Measurements from ENCODE around the gene ZAP70. TPM values are rescaled to one million over a fixed set of nuclear protein-coding genes. Genes with fewer than 3 reads are reported as not detected.

The ZAP70 gene
- polyA plus RNA-seq (2013, experiment 1 of 2) = 0.48 TPM
- polyA plus RNA-seq (2013, experiment 2 of 2) = 0.74 TPM

DNA sequence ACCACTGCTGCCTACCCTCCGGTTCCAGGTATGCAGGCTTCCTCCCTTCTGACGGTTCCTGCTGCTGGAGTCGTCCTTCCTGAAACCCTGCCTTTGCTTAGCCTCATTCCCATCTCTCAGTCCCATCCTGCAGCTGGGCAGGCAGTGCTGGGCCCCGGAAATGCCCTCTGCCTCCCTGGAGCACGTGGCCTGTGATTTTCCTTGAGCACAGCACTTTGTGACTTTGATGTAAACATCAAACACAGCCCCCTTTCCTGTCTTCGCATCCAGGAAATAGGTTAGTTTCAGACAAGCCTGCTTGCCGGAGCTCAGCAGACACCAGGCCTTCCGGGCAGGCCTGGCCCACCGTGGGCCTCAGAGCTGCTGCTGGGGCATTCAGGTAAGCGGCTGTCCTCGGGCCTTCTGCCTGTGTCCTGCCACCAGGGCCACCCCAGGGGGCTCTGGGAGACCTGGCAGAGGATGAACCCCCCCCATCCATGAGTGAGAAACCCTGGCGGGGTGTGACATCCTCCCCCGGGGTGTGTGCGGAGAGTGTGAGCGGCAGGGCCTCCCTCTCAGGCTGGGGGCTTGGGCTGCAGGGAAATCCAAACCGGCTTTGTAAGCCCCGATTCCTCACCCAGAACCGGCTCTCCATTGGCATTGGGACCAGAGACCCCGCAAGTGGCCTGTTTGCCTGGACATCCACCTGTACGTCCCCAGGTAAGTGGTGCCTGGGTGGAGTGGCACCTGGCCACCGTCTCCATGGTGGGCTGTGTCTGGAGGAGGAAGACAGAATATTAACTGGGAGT is at the start of gene ZAP70:
Gene ZAP70, plus strand, starts transcription at position 281 of the 788 bp plus-strand sequence. CDS start 10,461 bp downstream, outside the sequence.
- Histone ChIP-seq H3K18ac (ENCODE audit: low read depth in 1 of 2, low read length in 2 of 2) (peak within 1 kb of the TSS; percentile 57 to 72), H2BK12ac (ENCODE audit: low read length in 2 of 2) (peak within 1 kb of the TSS in 1 of 2 experiments; percentile 79), H3K9me3 (ENCODE audit: control insufficient read depth, low read length) (no peaks in the 10 kb centered on the region), H3K23ac (ENCODE audit: low read length in 2 of 2) (no peak within 1 kb of the TSS), H2AFZ (ENCODE audit: low read depth, low read length) (peak within 1 kb of the TSS; percentile 87), H3K27ac (ENCODE audit: low read length, poor library complexity, severe bottlenecking) (no peak within 1 kb of the TSS), H3K4me3 (ENCODE audit: insufficient read depth in 1 of 2, low read depth in 1 of 2, low read length in 2 of 2) (no peak within 1 kb of the TSS), H3K9ac (ENCODE audit: low read length) (no peak within 1 kb of the TSS), H3K36me3 (ENCODE audit: control insufficient read depth in 1 of 2, insufficient read depth in 2 of 2, low read depth in 1 of 2, low read length in 2 of 2) (no peaks in the 10 kb centered on the region), H2BK120ac (ENCODE audit: low read depth, low read length) (peak within 1 kb of the TSS; percentile 55), H2BK5ac (ENCODE audit: low read depth, low read length, poor library complexity, severe bottlenecking) (no peak within 1 kb of the TSS), H3K27me3 (ENCODE audit: control insufficient read depth in 1 of 2, insufficient read depth in 1 of 2, low read length in 2 of 2) (peaks cover 25 to 57% of the 10 kb centered on the region in 2 experiments), H2BK15ac (ENCODE audit: low read depth, poor library complexity, severe bottlenecking) (peak within 1 kb of the TSS; percentile 49), H3K4me2 (ENCODE audit: low read length, poor library complexity, severe bottlenecking) (no peak within 1 kb of the TSS), H3K4ac (ENCODE audit: low read depth in 1 of 2, low read length in 2 of 2) (peak within 1 kb of the TSS; percentile 56 to 81), H4K91ac (ENCODE audit: low read length) (peak within 1 kb of the TSS; percentile 96), H3K14ac (ENCODE audit: low read length in 2 of 2) (peak within 1 kb of the TSS in 1 of 2 experiments; percentile 79), H2AK5ac (ENCODE audit: low read length, severe bottlenecking) (no peak within 1 kb of the TSS), H3K79me1 (replicated peaks; ENCODE audit: low read length, poor library complexity, severe bottlenecking) (no peaks in the 10 kb centered on the region), H4K8ac (ENCODE audit: low read length) (peak within 1 kb of the TSS; percentile 96), H3K4me1 (ENCODE audit: control insufficient read depth, insufficient read depth, low read depth, low read length) (peaks cover 2% of the 10 kb centered on the region)
- WGBS = 59% methylated on average over 21 of the region's 21 CpGs
- no peak for DNase-seq

GRCh38 chr2:97663626-97663961 is 49.8 kb upstream of the ZAP70 start:
- peaks cover 17% of the 10 kb centered on the region for H3K79me1 ChIP-seq (replicated peaks; ENCODE audit: low read length, poor library complexity, severe bottlenecking)
- no peak overlapping the region for H4K91ac ChIP-seq (ENCODE audit: low read length)
- H3K4me2 ChIP-seq (ENCODE audit: low read length, poor library complexity, severe bottlenecking) = peak overlapping the region; percentile 70
- peak overlapping the region; percentile 96 for H3K27ac ChIP-seq (ENCODE audit: low read length, poor library complexity, severe bottlenecking)
- peak overlapping the region; percentile 95 for H2BK5ac ChIP-seq (ENCODE audit: low read depth, low read length, poor library complexity, severe bottlenecking)
- H3K27me3 ChIP-seq (ENCODE audit: control insufficient read depth in 1 of 2, insufficient read depth in 1 of 2, low read length in 2 of 2) = no peaks in the 10 kb centered on the region
- peaks cover 26% of the 10 kb centered on the region for H3K4me1 ChIP-seq (ENCODE audit: control insufficient read depth, insufficient read depth, low read depth, low read length)
- H2BK15ac ChIP-seq (ENCODE audit: low read depth, poor library complexity, severe bottlenecking) = peak overlapping the region; percentile 99
- peak overlapping the region; percentile 92 for H3K9ac ChIP-seq (ENCODE audit: low read length)
- peak overlapping the region; percentile 76 to 88 for H3K4me3 ChIP-seq (ENCODE audit: insufficient read depth in 1 of 2, low read depth in 1 of 2, low read length in 2 of 2)
- WGBS = 2% methylated on average over 32 of the region's 46 CpGs
- no peaks in the 10 kb centered on the region for H3K9me3 ChIP-seq (ENCODE audit: control insufficient read depth, low read length)
- no peak for DNase-seq
- H3K4ac ChIP-seq (ENCODE audit: low read depth in 1 of 2, low read length in 2 of 2) = peak overlapping the region; percentile 21 to 24
- peaks cover 7 to 18% of the 10 kb centered on the region in 2 experiments for H3K36me3 ChIP-seq (ENCODE audit: control insufficient read depth in 1 of 2, insufficient read depth in 2 of 2, low read depth in 1 of 2, low read length in 2 of 2)
- no peak overlapping the region for H2AK5ac ChIP-seq (ENCODE audit: low read length, severe bottlenecking)
- H2AFZ ChIP-seq (ENCODE audit: low read depth, low read length) = peak overlapping the region; percentile 64
- H3K23ac ChIP-seq (ENCODE audit: low read length in 2 of 2) = no peak overlapping the region
- H3K18ac ChIP-seq (ENCODE audit: low read depth in 1 of 2, low read length in 2 of 2) = peak overlapping the region; percentile 75 to 82
- H2BK120ac ChIP-seq (ENCODE audit: low read depth, low read length) = peak overlapping the region; percentile 96
- no peak overlapping the region for H2BK12ac ChIP-seq (ENCODE audit: low read length in 2 of 2)
- H4K8ac ChIP-seq (ENCODE audit: low read length) = no peak overlapping the region
- no peak overlapping the region for H3K14ac ChIP-seq (ENCODE audit: low read length in 2 of 2)

GRCh38 chr2:97663962-97664635 is 49.3 kb upstream of the ZAP70 start, which contains the start of gene ACTR1B:
Gene ACTR1B, minus strand, starts transcription at chr2:97664044. Its CDS starts 154 bp downstream, at chr2:97663890.
- H3K14ac ChIP-seq (ENCODE audit: low read length in 2 of 2) = peak within 1 kb of the TSS in 1 of 2 experiments; percentile 2

DNA sequence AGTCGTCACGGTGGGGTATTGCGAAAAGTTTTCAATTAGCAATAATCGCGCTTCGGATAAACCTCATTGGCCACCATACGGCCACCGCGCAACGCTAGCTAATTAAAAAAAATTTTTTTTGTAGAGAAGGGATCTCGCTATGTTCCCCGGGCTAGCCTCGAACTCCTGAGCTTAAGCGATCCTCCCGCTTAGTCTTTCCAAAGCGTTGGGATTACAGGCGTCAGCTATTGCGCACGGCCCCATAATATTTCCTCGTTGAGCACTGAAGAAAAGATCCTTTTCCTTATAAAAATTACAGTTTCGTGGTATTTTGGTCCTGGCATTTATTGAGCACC is 48.8 kb upstream of the ZAP70 start:
- H3K14ac ChIP-seq (ENCODE audit: low read length in 2 of 2) = no peak overlapping the region
- no peak overlapping the region for H4K91ac ChIP-seq (ENCODE audit: low read length)
- H4K8ac ChIP-seq (ENCODE audit: low read length) = no peak overlapping the region
- 14% methylated on average over 21 of the region's 21 CpGs for WGBS
- no peak overlapping the region for H2AK5ac ChIP-seq (ENCODE audit: low read length, severe bottlenecking)
- H3K27ac ChIP-seq (ENCODE audit: low read length, poor library complexity, severe bottlenecking) = peak overlapping the region; percentile 98
- no peak overlapping the region for H2BK120ac ChIP-seq (ENCODE audit: low read depth, low read length)
- H3K9ac ChIP-seq (ENCODE audit: low read length) = peak overlapping the region; percentile 97
- no peak overlapping the region for H2BK15ac ChIP-seq (ENCODE audit: low read depth, poor library complexity, severe bottlenecking)
- peaks cover 0 to 8% of the 10 kb centered on the region in 2 experiments for H3K36me3 ChIP-seq (ENCODE audit: control insufficient read depth in 1 of 2, insufficient read depth in 2 of 2, low read depth in 1 of 2, low read length in 2 of 2)
- H3K27me3 ChIP-seq (ENCODE audit: control insufficient read depth in 1 of 2, insufficient read depth in 1 of 2, low read length in 2 of 2) = no peaks in the 10 kb centered on the region
- H3K4me1 ChIP-seq (ENCODE audit: control insufficient read depth, insufficient read depth, low read depth, low read length) = peaks cover 26% of the 10 kb centered on the region
- H3K4me3 ChIP-seq (ENCODE audit: insufficient read depth in 1 of 2, low read depth in 1 of 2, low read length in 2 of 2) = peak overlapping the region; percentile 72 to 88
- DNase-seq = no peak
- H2BK5ac ChIP-seq (ENCODE audit: low read depth, low read length, poor library complexity, severe bottlenecking) = no peak overlapping the region
- peak overlapping the region; percentile 80 for H3K4me2 ChIP-seq (ENCODE audit: low read length, poor library complexity, severe bottlenecking)
- H2BK12ac ChIP-seq (ENCODE audit: low read length in 2 of 2) = no peak overlapping the region
- no peak overlapping the region for H2AFZ ChIP-seq (ENCODE audit: low read depth, low read length)
- H3K18ac ChIP-seq (ENCODE audit: low read depth in 1 of 2, low read length in 2 of 2) = no peak overlapping the region
- no peaks in the 10 kb centered on the region for H3K9me3 ChIP-seq (ENCODE audit: control insufficient read depth, low read length)
- no peak overlapping the region for H3K4ac ChIP-seq (ENCODE audit: low read depth in 1 of 2, low read length in 2 of 2)
- peaks cover 7% of the 10 kb centered on the region for H3K79me1 ChIP-seq (replicated peaks; ENCODE audit: low read length, poor library complexity, severe bottlenecking)
- H3K23ac ChIP-seq (ENCODE audit: low read length in 2 of 2) = no peak overlapping the region

More at GRCh38 chr2:97663962-97664635, 49.3 kb upstream of the ZAP70 start, which contains the start of gene ACTR1B:
- H4K91ac ChIP-seq (ENCODE audit: low read length) = peak within 1 kb of the TSS; percentile 52
- no peak within 1 kb of the TSS for H3K23ac ChIP-seq (ENCODE audit: low read length in 2 of 2)
- H3K4me1 ChIP-seq (ENCODE audit: control insufficient read depth, insufficient read depth, low read depth, low read length) = peaks cover 26% of the 10 kb centered on the region
- H3K4ac ChIP-seq (ENCODE audit: low read depth in 1 of 2, low read length in 2 of 2) = peak within 1 kb of the TSS; percentile 21 to 83
- H3K18ac ChIP-seq (ENCODE audit: low read depth in 1 of 2, low read length in 2 of 2) = peak within 1 kb of the TSS; percentile 75 to 82
- peaks cover 12% of the 10 kb centered on the region for H3K79me1 ChIP-seq (replicated peaks; ENCODE audit: low read length, poor library complexity, severe bottlenecking)
- H2BK5ac ChIP-seq (ENCODE audit: low read depth, low read length, poor library complexity, severe bottlenecking) = peak within 1 kb of the TSS; percentile 95
- peak within 1 kb of the TSS; percentile 97 for H3K9ac ChIP-seq (ENCODE audit: low read length)
- H3K27me3 ChIP-seq (ENCODE audit: control insufficient read depth in 1 of 2, insufficient read depth in 1 of 2, low read length in 2 of 2) = no peaks in the 10 kb centered on the region
- H2AK5ac ChIP-seq (ENCODE audit: low read length, severe bottlenecking) = no peak within 1 kb of the TSS
- H4K8ac ChIP-seq (ENCODE audit: low read length) = peak within 1 kb of the TSS; percentile 82
- H2BK12ac ChIP-seq (ENCODE audit: low read length in 2 of 2) = peak within 1 kb of the TSS; percentile 0 to 59
- H3K4me3 ChIP-seq (ENCODE audit: insufficient read depth in 1 of 2, low read depth in 1 of 2, low read length in 2 of 2) = peak within 1 kb of the TSS; percentile 76 to 88
- peaks cover 2 to 13% of the 10 kb centered on the region in 2 experiments for H3K36me3 ChIP-seq (ENCODE audit: control insufficient read depth in 1 of 2, insufficient read depth in 2 of 2, low read depth in 1 of 2, low read length in 2 of 2)
- peak within 1 kb of the TSS; percentile 80 for H3K4me2 ChIP-seq (ENCODE audit: low read length, poor library complexity, severe bottlenecking)
- peak within 1 kb of the TSS; percentile 96 for H2BK120ac ChIP-seq (ENCODE audit: low read depth, low read length)
- under 1% methylated on average over 38 of the region's 60 CpGs for WGBS
- H3K27ac ChIP-seq (ENCODE audit: low read length, poor library complexity, severe bottlenecking) = peak within 1 kb of the TSS; percentile 98
- H2BK15ac ChIP-seq (ENCODE audit: low read depth, poor library complexity, severe bottlenecking) = peak within 1 kb of the TSS; percentile 99
- peak; percentile 98 for DNase-seq
- H3K9me3 ChIP-seq (ENCODE audit: control insufficient read depth, low read length) = no peaks in the 10 kb centered on the region
- H2AFZ ChIP-seq (ENCODE audit: low read depth, low read length) = peak within 1 kb of the TSS; percentile 64
